Adrenal gland (tissue), 5 donors: ENCODE data around the gene TMCC2.

Experiments
- CTCF ChIP-seq, 6 experiments: fragments of 450-650 bp in 4 of 6; fragments of 200-600 bp in 2 of 6; sonication (generic) in 1 of 6; IDR thresholded peaks; 1 replicate in 5 of 6; 2 replicates in 1 of 6; pipeline versions ENCODE4 v1.5.1 to v1.8.0; 2016 to 2021; ENCODE audit warnings: antibody characterized with exemption in 6 of 6, mild to moderate bottlenecking in 2 of 6, moderate library complexity in 1 of 6
- POLR2A ChIP-seq, 2 donors: fragments of 450-650 bp; IDR thresholded peaks; one replicate each; pipeline ENCODE4 v1.6.1; 2017; ENCODE audit warnings: antibody characterized with exemption in 2 of 2, mild to moderate bottlenecking in 2 of 2, moderate library complexity in 1 of 2
- donor health status: DM: no; HTN: no; CAD: no.

GRCh38 chr1:205230982-205231381, 3.2 kb downstream of the TMCC2 start:
- TF ChIP-seq CTCF (IDR thresholded peaks at IDR 0.05) = no peak
- TF ChIP-seq POLR2A (IDR thresholded peaks at IDR 0.05) = no peak
